HG03575 (cell line): ENCODE measurements around the gene APPL2.

Experiments
- ATAC-seq: cut with Tn5 transposase; IDR thresholded peaks from one replicate; pipeline ENCODE4 v1.9.1; 2021; ENCODE audit not compliant: unreplicated experiment, insufficient number of reproducible peaks, low FRiP score; ENCODE audit errors: extremely low read depth

Gene APPL2

GRCh38 chr12:105235732-105236476 is at the start of gene APPL2:
APPL2 (minus strand) TSS chr12:105236174; CDS start chr12:105236012, 162 bp downstream.
- no peak for ATAC-seq

DNA sequence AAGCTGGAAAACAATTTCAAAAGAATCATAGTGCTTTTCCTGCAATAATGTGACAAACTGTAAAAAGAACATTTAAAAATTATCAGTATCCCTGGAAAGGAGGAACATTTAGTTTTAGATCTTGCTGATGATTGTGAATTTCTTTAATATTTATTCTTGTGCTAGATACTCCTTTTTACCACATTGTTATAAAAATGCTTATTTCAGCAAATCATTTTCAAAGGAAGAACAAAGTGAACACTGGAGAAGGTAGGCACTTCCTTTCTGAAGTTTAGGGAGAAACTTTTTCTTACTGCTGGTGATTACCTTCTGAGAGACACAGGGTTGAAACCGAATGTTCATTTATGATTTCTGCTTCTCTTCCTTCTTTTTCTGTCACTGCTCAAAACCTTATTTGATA is 49.4 kb upstream of the APPL2 start:
- ATAC-seq, result no peak

- ATAC-seq, result no peak
Measured at GRCh38 chr12:105281694-105282049, 45.7 kb upstream of the APPL2 start.

DNA sequence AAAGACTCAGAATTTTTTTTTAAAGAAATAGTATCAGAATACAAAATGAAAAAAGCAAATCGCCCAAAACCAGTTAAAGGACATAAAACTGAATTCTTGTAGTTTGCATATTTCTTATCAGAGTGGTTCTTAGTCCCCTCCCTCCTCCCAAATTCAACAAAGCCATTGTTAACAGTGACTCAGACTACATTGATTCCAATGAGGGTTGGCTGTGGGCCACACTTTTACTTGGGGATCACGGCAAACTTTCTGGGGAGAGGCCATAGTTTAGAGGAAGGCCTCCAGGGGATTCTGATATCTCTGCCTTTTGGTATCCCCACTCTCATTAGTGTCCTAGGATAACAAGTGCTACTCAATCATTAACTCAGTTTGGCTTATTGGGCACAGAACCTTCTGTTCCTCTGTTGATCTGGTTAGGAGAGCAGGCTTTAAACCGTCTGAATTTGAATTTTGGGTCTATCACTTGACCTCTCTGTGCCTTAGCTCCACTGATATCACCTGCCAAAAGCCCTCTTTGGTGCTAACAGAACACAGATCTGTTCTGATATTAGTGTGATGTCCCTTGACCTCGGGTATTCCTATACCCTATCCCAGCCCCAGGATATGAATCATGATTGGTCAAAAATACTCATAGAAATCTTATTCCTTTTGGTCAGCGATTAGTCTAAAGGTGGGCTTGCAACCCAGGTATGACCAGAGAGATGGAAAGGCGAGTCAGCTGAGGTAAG is 45.2 kb upstream of the APPL2 start:
- ATAC-seq, result no peak

- no peak for ATAC-seq
Measured at GRCh38 chr12:105279460-105280056, 43.6 kb upstream of the APPL2 start.

GRCh38 chr12:105278043-105278697 is 42.2 kb upstream of the APPL2 start:
- ATAC-seq, result no peak

DNA sequence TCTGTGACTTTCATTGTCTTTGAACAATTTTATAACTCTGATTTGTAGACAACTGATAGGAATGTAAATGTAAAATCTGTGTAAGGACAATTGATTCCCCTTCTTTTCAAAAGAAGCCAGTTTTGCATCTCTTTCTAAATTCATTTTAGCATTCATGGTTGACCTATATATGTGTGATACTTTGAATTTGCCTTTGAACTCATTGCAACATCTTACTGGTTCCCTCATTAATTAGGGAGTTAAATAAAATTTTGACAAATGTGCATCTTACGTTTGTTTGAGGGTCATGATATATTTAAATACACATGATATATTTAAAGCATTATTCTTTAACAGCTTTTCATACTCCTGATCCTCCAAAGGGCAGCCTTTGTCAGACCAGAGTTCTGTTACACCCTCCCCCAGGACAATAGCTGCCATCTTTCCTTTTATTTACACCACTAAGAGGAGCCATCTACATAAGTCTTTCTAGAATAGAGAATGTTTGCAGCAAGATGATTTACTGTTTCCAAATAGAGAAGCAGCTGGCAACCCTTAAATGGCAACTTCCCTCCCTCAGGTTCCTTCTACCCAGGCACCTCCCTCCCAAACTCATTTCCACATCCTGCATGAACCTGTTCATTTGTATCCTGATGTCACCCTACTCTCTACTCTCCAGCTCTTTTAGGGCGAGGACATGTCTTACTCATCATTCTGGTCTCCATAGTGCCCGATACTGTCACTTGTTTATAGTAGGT is 40.2 kb upstream of the APPL2 start:
- ATAC-seq, result no peak

GRCh38 chr12:105274571-105274970 is 38.6 kb upstream of the APPL2 start:
- no peak for ATAC-seq

DNA sequence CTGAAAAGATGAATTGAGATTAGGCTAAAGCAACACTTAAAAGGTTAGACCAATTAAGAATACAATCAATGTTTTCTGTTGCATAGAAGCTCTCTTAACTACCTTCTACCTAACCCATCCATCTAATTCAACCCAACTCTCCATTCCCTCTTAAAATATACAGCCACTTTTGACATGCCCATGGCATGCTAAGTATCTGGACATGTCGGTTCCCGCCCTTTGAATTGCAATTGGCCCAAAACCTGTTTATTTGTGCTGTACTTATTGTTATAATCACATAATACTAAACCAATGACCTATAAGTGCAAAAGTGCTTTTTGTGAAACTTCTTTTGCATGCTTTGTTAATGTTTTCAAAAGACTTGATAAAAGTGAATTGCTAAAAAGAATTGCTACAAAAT is 37.6 kb upstream of the APPL2 start:
- ATAC-seq, result no peak

DNA sequence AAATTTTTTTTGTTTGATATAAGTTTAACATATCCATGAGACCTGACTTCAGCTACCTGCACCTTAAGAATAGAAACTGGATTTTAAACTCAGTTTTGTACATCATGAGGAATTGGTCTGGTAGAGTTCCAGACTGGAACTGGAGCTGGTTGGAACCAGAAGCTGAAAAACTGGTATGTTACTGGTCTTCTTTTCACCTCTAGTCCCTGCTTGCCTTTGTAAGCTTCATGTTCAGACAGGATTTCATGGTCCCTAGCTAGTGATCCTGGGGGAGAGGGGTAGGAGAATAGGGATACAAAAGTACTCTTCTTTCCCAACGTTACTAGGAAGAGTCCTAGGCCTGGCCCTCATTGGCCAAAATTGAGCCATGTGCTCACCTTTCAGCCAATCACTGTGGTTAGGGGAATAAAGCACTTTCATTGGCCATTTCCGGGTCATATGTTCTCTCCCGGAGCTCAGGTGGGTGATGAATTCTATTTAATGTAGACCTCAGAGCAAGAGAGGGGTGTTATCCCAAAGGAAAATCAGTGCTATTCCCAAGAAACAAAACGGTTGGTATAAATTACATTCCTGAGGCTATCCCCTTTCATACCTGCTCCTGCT is 36.9 kb upstream of the APPL2 start:
- ATAC-seq, result no peak

DNA sequence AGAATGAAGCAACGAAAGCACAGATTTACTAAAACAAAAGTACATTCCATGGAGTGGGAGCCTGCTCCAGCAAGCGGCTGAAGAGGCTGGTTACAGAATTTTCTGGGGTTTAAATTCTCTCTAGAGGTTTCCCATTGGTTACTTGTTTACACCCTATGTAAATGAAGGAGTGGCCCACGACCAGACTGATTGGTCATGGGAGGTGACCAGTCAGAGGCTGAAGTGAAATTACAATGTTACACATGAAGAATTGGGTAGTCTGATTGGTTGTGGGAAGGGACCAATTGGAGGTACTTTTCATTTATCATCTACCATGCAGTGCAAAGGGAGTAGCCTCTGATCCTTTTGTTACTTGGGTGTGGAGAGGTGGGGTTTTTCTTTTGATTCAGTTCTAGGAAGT is 36.2 kb upstream of the APPL2 start:
- ATAC-seq, result no peak

- ATAC-seq, result no peak
Measured at GRCh38 chr12:105271364-105271763, 35.4 kb upstream of the APPL2 start.

DNA sequence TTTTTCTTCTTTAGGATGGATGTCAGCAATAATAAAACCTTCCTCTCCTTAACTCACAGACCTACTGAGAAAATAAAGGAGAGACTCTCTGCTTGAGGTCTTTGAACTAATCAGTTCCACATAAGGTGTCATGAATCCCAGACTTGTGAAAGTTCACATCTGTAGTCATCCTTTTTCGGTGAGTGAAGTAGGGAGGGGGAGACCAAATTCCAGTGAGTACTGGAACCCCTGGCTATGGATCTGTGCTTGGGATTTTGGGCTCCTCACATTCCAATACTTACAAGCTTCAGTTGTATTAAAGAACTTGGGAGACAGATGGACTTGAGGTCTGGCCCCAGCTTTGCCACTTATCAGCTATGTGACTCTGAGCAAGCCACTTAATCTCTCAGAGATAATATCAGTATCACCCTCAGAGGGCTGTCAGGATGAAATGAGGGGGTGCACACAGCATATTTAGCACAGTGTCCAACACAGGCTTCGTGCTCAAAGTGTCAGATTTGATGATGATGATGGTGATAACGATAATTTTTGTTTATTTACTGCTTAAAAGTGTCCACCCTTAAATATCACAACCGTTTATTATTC is 34.8 kb upstream of the APPL2 start:
- ATAC-seq, result no peak

- ATAC-seq, result no peak
Measured at GRCh38 chr12:105267711-105268110, 31.7 kb upstream of the APPL2 start.

DNA sequence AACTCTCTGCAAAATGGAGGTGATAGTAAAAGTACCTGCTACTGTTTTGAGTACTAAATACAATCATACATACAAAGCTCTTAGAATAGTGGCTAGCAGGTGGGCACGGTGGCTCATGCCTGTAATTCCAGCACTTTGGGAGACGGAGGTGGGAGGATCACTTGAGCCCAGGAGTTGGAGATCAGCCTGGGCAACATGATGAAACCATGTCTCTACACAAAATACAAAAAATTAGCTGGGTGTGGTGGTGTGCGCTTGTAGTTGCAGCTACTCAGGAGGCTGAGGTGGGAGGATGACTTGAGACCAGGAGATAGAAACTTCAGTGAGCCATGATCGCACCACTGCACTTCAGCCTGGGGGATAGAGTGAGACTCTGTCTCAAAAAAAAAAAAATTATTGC is 28.8 kb upstream of the APPL2 start:
- ATAC-seq, result no peak

- no peak for ATAC-seq
Measured at GRCh38 chr12:105262461-105263184, 26.6 kb upstream of the APPL2 start.

- ATAC-seq, result no peak
Measured at GRCh38 chr12:105261010-105261409, 25.0 kb upstream of the APPL2 start.

GRCh38 chr12:105259226-105259625 is 23.3 kb upstream of the APPL2 start:
- ATAC-seq, result no peak
